ENCODE measurements around the gene OLFM4.

The OLFM4 gene

DNA sequence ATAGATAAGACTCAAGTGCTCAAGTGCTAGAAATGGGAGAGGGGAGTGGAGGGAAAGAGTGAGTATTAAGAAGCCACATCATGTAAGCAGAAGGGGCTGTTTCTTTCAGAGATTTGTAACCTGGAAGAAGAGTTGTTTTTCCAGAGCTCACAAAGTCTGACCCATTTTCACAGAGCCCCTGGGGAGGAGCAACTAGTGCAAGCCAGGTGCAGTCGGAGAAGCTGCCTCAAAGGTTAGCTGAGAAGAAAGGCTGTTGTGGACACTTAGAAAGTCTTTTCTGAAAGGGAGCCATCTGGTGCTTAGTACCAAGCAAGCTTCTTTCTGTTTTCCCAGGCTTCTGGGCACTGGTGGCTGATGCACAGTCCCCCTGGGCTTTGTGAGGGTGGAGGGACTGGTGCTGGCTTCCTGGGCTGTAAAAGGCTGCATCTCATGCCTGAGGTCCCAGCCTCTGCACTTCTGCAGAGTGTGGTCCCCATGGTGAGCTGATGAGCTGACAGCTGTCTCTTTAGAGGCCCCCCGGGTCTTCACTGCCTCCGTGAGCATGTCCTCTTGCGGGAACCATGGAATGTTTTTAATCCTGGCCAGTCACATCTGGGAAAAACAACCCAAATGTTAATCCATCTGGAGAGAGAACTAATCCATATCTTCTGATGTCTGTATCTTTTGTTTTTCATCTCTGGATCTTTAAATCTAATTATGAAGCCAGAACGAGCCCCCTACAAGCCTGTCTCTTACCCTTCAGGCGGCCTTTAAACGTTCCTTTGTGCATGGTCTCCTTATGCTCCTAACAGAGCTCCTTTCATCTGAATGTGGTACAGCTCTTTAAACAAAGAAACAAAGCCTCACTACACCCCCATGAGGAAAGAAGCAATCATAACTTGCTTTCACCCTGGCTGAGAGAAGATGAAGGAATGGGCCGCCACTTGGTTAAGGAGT is 40.2 kb downstream of the OLFM4 start:
- no peak for DNase-seq

DNA sequence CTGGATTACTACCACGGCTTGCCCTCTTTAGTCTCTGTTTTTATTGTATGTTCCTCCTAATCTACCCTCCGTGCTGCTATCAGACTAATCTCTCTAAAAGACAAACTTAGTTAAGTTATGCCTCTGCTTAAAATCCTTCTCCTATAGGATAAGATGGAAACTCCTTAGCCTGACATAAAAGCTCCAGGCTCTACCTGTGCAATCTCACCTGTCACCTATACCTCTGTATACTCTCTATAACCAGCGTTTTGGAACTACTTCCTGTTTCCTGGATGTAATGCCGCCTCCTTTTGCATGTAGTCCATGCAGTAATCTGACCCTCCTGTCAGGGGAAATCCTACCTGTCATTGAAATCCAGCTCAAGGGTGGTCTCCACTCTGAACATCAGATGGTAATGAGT is 41.2 kb downstream of the OLFM4 start:
- no peak for DNase-seq

DNA sequence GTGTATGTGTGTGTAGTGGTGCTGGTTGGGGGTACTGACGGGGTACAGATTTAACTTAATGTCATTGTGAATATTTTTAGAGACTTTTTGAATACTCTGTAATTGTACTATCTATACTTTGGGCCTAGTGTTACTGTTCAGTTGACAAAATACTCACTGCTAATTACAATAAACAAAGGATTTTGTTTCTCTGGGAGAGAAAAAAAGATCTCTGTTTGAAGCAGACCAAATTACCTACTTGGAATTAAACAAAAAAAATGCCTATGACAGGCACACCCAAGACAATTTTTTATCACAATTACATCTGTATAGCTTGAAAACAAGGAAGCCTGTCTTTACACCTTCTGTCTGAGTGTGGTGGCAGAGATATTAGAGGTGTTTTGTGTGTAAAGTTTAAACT is 45.1 kb downstream of the OLFM4 start:
- no peak for DNase-seq

DNA sequence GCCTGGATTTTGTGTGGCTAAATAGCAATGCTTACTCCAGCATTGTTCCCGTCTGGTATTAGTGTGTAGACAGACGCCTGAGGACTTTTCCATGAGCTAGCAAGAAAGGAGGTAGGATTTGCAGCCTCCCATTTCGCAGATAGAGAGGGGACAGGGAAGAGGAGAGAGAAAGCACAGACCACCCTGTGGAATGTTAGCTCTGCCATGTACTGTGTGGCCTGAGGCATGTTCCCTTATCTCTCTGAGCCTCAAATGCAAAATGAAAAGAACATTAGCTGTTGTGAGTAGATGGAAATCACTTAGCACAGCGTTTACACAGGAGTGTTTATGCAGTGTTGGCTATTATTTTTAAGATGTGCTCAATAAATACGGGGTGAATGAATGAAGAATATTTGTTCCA is 45.5 kb downstream of the OLFM4 start:
- DNase-seq = no peak

DNA sequence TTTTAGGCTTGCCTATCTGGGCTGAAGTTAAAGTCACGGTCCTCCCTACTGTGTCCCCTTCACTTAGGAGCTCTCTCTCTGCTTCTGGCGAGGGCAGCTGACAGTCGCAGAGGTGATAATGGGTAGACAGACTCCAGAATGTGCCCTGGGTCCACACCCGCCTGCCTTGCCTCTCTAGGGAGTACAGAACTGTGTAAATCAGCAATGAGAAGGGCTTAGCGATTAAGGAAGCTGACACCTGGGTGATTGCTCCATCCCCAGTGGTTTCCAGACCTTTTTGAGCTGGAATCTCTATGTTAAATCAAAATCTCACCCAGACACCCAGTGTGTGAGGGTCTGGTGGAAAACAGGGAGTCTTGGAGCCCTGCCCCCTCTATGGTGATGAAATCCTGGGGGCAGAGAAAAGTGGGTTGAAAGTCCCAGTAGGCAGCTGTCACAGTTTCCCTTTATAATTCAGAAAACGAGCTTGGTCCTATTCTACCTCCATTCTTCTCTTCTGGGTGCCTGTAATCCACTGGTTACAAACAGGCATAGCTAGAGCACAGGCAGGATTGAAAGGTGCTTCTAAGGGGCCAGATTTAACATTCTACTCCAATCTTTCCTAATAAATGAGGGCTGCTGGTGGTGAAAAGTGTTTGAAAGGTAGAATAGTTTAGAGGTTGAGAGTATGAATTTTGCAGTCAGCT is 46.9 kb downstream of the OLFM4 start:
- DNase-seq = no peak

DNA sequence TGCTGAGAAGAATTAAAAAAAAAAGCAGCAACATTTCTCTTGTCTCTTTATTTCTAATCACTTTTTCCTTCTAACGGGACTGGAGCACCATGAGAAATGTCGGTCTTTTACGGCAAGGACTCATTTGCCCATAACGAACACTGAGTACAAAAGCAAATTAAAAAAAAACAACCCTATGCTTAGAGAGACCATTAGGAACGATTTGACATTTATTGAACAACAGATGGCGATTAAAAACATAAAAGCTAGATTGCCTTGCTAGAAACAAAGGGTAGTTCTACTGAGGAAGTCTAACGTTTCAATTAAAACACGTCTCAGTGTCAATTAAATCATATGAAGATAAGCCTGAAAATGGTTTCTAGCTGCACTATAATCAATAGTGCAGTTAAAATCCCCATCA is 51.1 kb downstream of the OLFM4 start:
- DNase-seq = no peak

DNA sequence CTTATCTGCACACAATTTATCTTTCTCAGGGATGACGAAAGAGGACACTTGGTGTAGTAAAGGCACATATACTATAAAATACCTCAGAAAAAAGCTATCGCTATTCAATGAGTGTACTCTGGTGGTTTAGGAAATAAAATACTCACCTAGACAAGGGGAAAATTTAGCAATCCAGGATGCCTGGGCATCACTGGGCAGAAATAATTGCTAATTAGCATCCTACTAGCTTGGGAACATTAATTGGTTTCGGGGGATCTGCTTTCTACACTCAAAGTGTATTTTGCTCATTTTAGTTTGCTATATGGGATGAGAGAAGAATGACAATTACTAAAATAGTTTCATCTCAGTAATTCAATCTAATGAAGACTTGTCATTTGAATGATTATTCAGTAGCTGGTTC is 60.3 kb downstream of the OLFM4 start:
- no peak for DNase-seq

DNA sequence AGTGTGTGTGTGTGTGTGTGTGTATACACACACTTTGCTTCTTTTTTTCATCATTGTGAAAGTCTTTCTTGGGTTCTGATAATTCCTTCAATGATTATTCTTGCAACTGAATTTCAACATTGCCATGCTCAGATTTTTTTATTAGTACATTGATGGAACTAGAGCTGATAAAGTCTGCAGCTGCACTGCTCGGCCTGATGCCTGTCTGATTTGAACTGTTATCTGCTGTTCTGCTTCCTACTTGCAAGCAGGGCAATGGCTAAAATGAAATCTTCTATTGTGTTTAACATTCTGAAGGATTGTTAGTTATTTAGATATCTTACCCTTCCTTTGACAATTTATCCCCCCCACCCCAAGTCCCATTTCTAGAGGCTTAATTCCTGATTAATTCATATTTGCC is 61.3 kb downstream of the OLFM4 start:
- no peak for DNase-seq

DNA sequence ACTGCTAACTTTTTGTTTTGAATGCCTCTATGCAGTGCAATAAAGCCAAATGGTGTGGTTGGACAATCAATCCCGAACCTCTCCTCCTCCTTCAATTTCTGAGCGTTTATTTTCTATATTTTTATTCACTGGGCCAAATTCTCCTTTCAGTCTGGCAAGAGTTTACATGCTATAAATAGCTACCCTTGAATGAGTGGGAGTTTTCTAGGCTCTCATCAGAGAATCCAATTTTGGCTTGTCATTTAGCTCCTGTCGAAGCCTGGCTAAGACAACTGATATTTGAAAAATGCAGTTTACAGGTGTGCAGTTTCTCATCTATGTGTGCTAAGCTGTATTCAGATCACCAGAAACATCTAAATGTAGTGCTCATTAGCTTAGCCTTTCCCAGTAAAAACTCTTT is 61.8 kb downstream of the OLFM4 start:
- DNase-seq = no peak

DNA sequence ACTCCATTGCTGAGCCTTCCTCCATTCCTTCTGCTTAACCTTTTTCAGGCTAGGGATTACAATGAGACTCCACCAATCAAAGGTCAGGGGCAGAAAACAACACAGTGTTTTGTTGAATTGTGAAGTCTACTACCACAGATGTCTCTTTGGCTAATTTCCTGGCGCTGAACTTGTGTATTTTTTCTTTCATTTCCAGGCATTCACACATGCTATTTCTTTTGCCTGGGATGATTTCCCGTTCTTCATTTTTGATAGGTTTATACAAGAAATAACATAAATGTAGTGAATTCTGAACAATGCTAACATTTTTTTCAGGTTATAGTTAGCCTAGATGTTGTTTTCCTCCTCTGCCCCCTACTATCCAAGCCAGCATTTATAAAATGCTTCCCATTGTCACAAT is 64.3 kb downstream of the OLFM4 start:
- no peak for DNase-seq

DNA sequence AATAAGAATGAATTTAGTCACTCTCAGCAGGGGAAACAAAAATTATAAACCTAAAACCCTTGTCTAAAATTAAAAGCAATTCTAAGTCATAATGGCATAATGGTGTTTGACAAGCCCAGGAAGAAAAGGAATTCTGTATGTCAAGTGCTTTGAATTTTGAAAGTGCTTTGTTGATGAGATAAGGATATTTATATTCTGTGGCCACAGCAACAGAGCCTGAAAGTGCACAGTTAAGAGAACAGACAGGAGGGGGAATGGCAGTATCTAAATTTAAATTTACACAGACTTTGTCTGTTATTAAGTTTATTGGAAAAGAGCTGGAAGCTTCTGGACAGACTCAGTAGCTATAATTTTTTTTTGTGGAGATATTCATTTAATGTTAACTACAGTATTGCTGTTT is 69.8 kb downstream of the OLFM4 start:
- no peak for DNase-seq

DNA sequence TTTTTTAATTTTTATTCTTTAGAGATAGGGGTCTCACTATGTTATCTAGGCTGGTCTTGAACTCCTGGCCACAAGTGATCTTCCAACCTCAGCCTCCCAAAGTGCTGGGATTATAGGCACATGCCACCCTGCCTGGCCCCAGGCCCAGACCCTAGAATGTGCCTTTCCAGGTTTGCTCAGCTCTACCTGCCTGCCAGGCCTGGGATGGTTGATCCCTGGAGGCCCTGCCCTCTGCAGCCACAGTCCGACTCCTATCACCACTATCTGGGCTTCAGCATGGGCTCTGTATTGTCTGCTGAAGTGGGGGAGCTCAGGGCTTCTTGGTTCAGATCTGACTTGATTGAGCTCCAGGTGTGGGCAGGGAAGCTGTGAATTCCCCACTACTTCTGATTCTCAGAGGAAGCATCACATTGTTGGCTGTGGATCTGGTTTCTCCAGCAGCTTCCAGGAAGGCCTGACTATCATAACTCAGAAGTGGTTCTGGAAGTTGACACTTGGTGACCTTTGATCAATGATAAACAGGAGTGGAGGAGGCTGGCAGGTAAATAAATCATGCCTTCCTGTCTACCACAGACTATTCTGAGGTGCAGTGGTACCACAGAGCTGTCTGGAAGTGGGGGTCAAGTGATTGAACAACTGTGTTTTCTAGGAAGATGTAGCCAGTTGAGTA is 71.9 kb downstream of the OLFM4 start:
- DNase-seq = no peak
